Mesothelial cell of epicardium (in vitro differentiated cells): Measurements from ENCODE around the gene OBP2B. TPM values are rescaled to one million over a fixed set of nuclear protein-coding genes. Genes with fewer than 3 reads are reported as not detected.
A peak's percentile ranks its signal among the peaks of the same experiment; 100 is the strongest.
"Not testable (repeated sequence)": the region's sequence is repeated elsewhere in the genome, so short reads cannot be mapped to it uniquely, and the experiment has no call there.

Source experiments
- DNase-seq, 2 experiments: peaks; one replicate each; pipeline ENCODE4 v3.0.0; 2021; ENCODE audit warnings: low spot score in 2 of 2; ENCODE audit not compliant: unreplicated experiment in 2 of 2
- H3K27ac Mint-ChIP-seq: 2 replicates; pipeline ENCODE4 v1.8.0; 2021; ENCODE audit warnings: mixed read lengths
- H3K27me3 Mint-ChIP-seq: 2 replicates; pipeline ENCODE4 v1.8.0; 2021; ENCODE audit warnings: low read depth, mixed read lengths
- H3K36me3 Mint-ChIP-seq: 2 replicates; pipeline ENCODE4 v1.8.0; 2021; ENCODE audit warnings: mixed read lengths
- H3K4me1 Mint-ChIP-seq: 2 replicates; pipeline ENCODE4 v1.8.0; 2021; ENCODE audit warnings: mixed read lengths
- H3K4me3 Mint-ChIP-seq: 2 replicates; pipeline ENCODE4 v1.8.0; 2021; ENCODE audit warnings: mild to moderate bottlenecking, moderate library complexity, mixed read lengths
- H3K9me3 Mint-ChIP-seq: 2 replicates; pipeline ENCODE4 v1.8.0; 2021; ENCODE audit warnings: mixed read lengths
- CTCF ChIP-seq: fragments of 200-600 bp; sonication (generic); IDR thresholded peaks from one replicate; pipeline ENCODE4 v1.5.0; 2021; ENCODE audit warnings: antibody characterized with exemption; ENCODE audit not compliant: unreplicated experiment
- total RNA-seq: library from RNA; stranded (reverse); gene quantifications from 3 replicates; pipeline ENCODE4 v1.2.1, GENCODE V29; 2021

The OBP2B gene
- total RNA-seq, 1 donor from 2014 or later = not detected

- no peak overlapping the region for H3K4me3 Mint-ChIP-seq
- peaks cover 5% of the 10 kb centered on the region for H3K9me3 Mint-ChIP-seq
- H3K27ac Mint-ChIP-seq = no peak overlapping the region
- no peak for TF ChIP-seq CTCF
- DNase-seq = no peak
- peaks cover 20% of the 10 kb centered on the region for H3K27me3 Mint-ChIP-seq
- H3K36me3 Mint-ChIP-seq = no peaks in the 10 kb centered on the region
- H3K4me1 Mint-ChIP-seq = peaks cover 7% of the 10 kb centered on the region
Observed at GRCh38 chr9:133224762-133225161, 15.7 kb upstream of the OBP2B start.

- not testable (repeated sequence) for DNase-seq, H3K27ac Mint-ChIP-seq, H3K36me3 Mint-ChIP-seq, H3K9me3 Mint-ChIP-seq, H3K4me1 Mint-ChIP-seq, H3K4me3 Mint-ChIP-seq
- H3K27me3 Mint-ChIP-seq = peaks cover 31% of the 10 kb centered on the region
Observed at GRCh38 chr9:133223159-133223756, 14.2 kb upstream of the OBP2B start.

- not testable (repeated sequence) for H3K36me3 Mint-ChIP-seq, H3K9me3 Mint-ChIP-seq, H3K4me3 Mint-ChIP-seq, H3K4me1 Mint-ChIP-seq, H3K27ac Mint-ChIP-seq, DNase-seq
- peaks cover 42% of the 10 kb centered on the region for H3K27me3 Mint-ChIP-seq
Observed at GRCh38 chr9:133221994-133222393, 12.9 kb upstream of the OBP2B start.

- H3K4me1 Mint-ChIP-seq = peaks cover 7% of the 10 kb centered on the region
- no peak for DNase-seq
- peaks cover 4% of the 10 kb centered on the region for H3K9me3 Mint-ChIP-seq
- no peak for TF ChIP-seq CTCF
- no peak overlapping the region for H3K4me3 Mint-ChIP-seq
- H3K27ac Mint-ChIP-seq = no peak overlapping the region
- no peaks in the 10 kb centered on the region for H3K36me3 Mint-ChIP-seq
- peaks cover 42% of the 10 kb centered on the region for H3K27me3 Mint-ChIP-seq
Observed at GRCh38 chr9:133221177-133221809, 12.2 kb upstream of the OBP2B start.

- H3K4me3 Mint-ChIP-seq, H3K36me3 Mint-ChIP-seq, H3K27ac Mint-ChIP-seq: not testable (repeated sequence)
- peaks cover 40% of the 10 kb centered on the region for H3K27me3 Mint-ChIP-seq
- peaks cover 20% of the 10 kb centered on the region for H3K4me1 Mint-ChIP-seq
- H3K9me3 Mint-ChIP-seq = peaks cover 16% of the 10 kb centered on the region
- DNase-seq = peak in 1 of 2 experiments; percentile 35
Observed at GRCh38 chr9:133218049-133218975, 9.3 kb upstream of the OBP2B start.

GRCh38 chr9:133217333-133217988, 8.4 kb upstream of the OBP2B start:
- peak in 1 of 2 experiments; percentile 30 for DNase-seq
- peaks cover 16% of the 10 kb centered on the region for H3K9me3 Mint-ChIP-seq
- peaks cover 40% of the 10 kb centered on the region for H3K27me3 Mint-ChIP-seq
- not testable (repeated sequence) for H3K36me3 Mint-ChIP-seq, H3K27ac Mint-ChIP-seq, H3K4me3 Mint-ChIP-seq
- peaks cover 19% of the 10 kb centered on the region for H3K4me1 Mint-ChIP-seq

- Mint-ChIP-seq H3K27ac (peak overlapping the region; percentile 92), H3K4me1 (peaks cover 19% of the 10 kb centered on the region), H3K27me3 (peaks cover 30% of the 10 kb centered on the region), H3K9me3 (peaks cover 18% of the 10 kb centered on the region)
- DNase-seq = peak in 1 of 2 experiments; percentile 35
- not testable (repeated sequence) for H3K36me3 Mint-ChIP-seq, H3K4me3 Mint-ChIP-seq
Observed at GRCh38 chr9:133214276-133214675, 5.2 kb upstream of the OBP2B start.
